H1 (cell line): ENCODE measurements around the gene NSUN2. TPM values are rescaled to one million over a fixed set of nuclear protein-coding genes. Genes with fewer than 3 reads are reported as not detected.

Experiments used
- CHD1 ChIP-seq: IDR thresholded peaks from 2 replicates; pipeline ENCODE4 v1.6.1; 2012; ENCODE audit warnings: low read depth, low read length, improper control_type of control experiment
- HDAC6 ChIP-seq: IDR thresholded peaks from one replicate; pipeline ENCODE4 v1.7.1; 2012; ENCODE audit warnings: low read depth, mild to moderate bottlenecking, inconsistent platforms, low read length, moderate library complexity
- POLR2AphosphoS5 ChIP-seq: IDR thresholded peaks from 2 replicates; pipeline ENCODE4 v1.6.1; 2011; ENCODE audit warnings: low read depth, low read length
- SIN3A ChIP-seq, 2 experiments: IDR thresholded peaks in 1 of 2; conservative IDR thresholded peaks in 1 of 2; 2 replicates each; pipeline ENCODE4 v1.6.1; 2011 to 2012; ENCODE audit warnings: low read length in 2 of 2, improper control_type of control experiment in 1 of 2, low read depth in 1 of 2, mild to moderate bottlenecking in 1 of 2
- TBP ChIP-seq: IDR thresholded peaks from 2 replicates; pipeline ENCODE4 v1.6.1; 2011; ENCODE audit warnings: low read depth, low read length, improper control_type of control experiment
- polyA plus RNA-seq, 7 experiments: library from polyadenylated mRNA; depleted of rRNA in 3 of 7; stranded (reverse) in 5 of 7; unstranded in 2 of 7; fragments of >200 nt in 5 of 7; fragments of 200-250 nt in 2 of 7; gene quantifications; 1 replicate in 5 of 7; 2 replicates in 1 of 7; 4 replicates in 1 of 7; pipeline versions ENCODE4 v1.2.1 to v1.2.3, GENCODE V29; 2011 to 2013; ENCODE audit warnings: missing spikeins in 2 of 7, mixed read lengths in 2 of 7
- total RNA-seq: library from RNA; stranded (reverse); fragmentation: NEBNext Ultra II Directional; extraction: Animal tissue kit (Norgen Biotek cat#: 25700); gene quantifications from 2 replicates; pipeline ENCODE4 v1.2.1, GENCODE V29; 2021
- TF ChIP-seq, protein P1 (sequence below), 3 experiments: IDR thresholded peaks; 1 replicate in 2 of 3; 2 replicates in 1 of 3; pipeline versions ENCODE4 v1.5.1 to v1.6.1; 2011; ENCODE audit warnings: low read length in 3 of 3, mild to moderate bottlenecking in 3 of 3, inconsistent platforms in 2 of 3, low read depth in 1 of 3, moderate library complexity in 1 of 3; ENCODE audit not compliant: insufficient read depth in 1 of 3; ENCODE audit errors: control extremely low read depth in 1 of 3

Gene NSUN2
- total and polyA plus RNA-seq, 2 of the 8 experiments (the other 6 are each of a cell fraction or from before 2014, with no cell fraction given): 47.3 to 94.7 TPM

DNA sequence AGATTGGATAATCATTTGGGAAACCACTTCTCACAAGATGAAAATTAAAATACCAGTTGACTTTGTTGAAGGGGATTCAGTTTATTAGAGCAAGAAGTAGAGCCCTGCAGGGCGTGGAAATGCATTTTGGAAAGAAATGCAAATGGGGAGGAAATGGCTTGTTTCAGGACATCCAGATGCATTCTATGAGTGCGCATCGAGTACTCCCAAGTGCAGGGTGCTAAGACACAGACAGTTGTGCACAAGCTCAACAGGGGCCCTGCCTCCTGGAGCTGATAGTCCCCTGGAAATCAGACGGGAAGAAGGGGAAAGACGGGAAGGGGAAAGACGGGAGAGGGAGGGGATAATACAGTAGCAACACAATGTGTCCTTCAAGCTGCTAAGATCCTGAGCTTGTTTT, 64.0 kb downstream of the NSUN2 start (continued):
- TF ChIP-seq POLR2AphosphoS5 (no peak), TBP (no peak), HDAC6 (no peak), CHD1 (no peak), SIN3A (conservative IDR thresholded peaks at IDR 0.05 in 1 of 2, IDR thresholded peaks at IDR 0.05 in 1 of 2; ENCODE audit: low read depth in 1 of 2, low read length in 2 of 2) (no peak)
- TF ChIP-seq, protein P1, sequence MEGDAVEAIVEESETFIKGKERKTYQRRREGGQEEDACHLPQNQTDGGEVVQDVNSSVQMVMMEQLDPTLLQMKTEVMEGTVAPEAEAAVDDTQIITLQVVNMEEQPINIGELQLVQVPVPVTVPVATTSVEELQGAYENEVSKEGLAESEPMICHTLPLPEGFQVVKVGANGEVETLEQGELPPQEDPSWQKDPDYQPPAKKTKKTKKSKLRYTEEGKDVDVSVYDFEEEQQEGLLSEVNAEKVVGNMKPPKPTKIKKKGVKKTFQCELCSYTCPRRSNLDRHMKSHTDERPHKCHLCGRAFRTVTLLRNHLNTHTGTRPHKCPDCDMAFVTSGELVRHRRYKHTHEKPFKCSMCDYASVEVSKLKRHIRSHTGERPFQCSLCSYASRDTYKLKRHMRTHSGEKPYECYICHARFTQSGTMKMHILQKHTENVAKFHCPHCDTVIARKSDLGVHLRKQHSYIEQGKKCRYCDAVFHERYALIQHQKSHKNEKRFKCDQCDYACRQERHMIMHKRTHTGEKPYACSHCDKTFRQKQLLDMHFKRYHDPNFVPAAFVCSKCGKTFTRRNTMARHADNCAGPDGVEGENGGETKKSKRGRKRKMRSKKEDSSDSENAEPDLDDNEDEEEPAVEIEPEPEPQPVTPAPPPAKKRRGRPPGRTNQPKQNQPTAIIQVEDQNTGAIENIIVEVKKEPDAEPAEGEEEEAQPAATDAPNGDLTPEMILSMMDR (IDR thresholded peaks at IDR 0.05; ENCODE audit: control extremely low read depth in 1 of 3, insufficient read depth in 1 of 3, low read depth in 1 of 3, low read length in 3 of 3): no peak
